Articular chondrocyte of knee joint (primary cell): ENCODE data around the gene MUCL3. TPM values are rescaled to one million over a fixed set of nuclear protein-coding genes. Genes with fewer than 3 reads are reported as not detected.

Source experiments
- small RNA-seq: library from RNA; depleted of rRNA; stranded (forward); fragments of <200 nt; gene quantifications from one replicate; pipeline ENCODE3, GENCODE V24; 2012
- total RNA-seq: library from RNA; depleted of rRNA; stranded (reverse); fragments of >200 nt; gene quantifications from 2 replicates; pipeline ENCODE4 v1.2.3, GENCODE V29; 2012

The MUCL3 gene, protein sequence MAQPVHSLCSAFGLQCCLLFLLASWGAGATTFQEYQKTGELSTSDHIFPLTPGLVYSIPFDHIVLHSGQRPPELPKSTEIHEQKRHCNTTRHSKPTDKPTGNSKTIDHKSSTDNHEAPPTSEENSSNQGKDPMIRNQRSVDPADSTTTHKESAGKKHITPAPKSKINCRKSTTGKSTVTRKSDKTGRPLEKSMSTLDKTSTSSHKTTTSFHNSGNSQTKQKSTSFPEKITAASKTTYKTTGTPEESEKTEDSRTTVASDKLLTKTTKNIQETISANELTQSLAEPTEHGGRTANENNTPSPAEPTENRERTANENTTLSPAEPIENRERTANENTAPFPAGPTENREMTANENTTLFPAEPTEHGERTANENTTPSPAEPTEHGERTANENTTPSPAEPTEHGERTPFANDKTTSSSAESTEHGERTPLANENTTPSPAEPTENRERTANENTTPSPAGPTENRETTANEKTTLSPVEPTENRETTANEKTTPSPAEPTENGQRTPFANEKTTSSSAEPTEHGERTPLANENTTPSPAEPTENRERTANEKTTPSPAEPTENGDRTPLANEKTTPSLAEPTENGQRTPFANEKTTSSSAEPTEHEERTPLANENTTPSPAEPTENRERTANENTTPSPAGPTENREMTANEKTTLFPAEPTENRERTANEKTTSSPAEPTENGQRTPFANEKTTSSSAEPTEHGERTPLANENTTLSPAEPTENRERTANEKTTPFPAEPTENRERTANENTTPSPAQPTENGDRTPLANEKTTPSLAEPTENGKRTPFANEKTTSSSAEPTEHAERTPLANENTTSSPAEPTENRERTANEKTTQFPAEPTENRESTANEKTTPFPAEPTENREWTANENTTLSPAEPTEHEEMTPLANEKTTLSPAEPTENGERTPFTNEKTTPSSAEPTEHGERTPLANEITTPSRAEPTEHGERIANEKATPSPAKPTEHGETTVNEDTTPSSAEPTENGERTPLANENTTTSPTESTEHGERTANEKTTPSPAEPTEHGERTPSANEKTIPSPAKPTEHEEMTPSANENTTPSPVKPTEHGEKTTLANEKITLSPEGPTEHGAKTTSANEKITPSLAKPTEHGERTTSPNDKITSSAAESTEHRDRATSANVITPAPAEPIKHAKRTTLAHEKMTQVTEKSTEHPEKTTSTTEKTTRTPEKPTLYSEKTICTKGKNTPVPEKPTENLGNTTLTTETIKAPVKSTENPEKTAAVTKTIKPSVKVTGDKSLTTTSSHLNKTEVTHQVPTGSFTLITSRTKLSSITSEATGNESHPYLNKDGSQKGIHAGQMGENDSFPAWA (N-terminal part only)
- total RNA-seq: not detected in 2 replicates

DNA sequence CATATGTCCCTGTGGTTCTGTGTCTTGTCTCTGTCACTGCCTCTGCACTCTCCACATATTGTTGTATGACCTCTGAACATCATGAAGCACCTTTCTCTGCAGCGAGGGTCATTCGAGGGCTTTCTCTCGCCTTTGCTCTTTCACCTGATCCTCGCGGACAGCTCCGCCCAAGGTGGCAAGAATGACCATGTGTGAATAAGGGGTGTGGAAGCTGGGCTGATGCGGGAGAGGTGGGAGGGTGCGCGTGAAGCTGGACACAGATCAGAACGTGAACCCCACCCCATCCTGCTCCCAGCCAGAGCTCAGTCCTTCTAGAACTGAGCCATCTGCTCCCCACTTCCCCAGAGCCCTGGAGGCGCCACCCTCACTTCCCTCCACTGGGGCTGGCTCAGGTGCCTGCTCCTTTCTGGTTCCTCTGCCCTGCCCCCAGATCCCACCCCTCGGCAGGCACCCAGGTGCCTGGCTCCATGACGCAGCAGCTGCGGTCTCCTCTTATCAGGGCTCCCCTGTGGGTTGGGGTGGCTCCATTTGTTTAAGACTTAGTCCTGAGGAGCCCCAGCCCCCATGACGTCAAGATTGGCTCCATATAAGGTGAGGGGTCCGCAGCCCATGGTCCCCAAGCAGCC lies at the start of gene MUCL3:
MUCL3 (plus strand) TSS at position 613 of the 626 bp plus-strand sequence. CDS start 27 bp downstream, outside the sequence.

DNA sequence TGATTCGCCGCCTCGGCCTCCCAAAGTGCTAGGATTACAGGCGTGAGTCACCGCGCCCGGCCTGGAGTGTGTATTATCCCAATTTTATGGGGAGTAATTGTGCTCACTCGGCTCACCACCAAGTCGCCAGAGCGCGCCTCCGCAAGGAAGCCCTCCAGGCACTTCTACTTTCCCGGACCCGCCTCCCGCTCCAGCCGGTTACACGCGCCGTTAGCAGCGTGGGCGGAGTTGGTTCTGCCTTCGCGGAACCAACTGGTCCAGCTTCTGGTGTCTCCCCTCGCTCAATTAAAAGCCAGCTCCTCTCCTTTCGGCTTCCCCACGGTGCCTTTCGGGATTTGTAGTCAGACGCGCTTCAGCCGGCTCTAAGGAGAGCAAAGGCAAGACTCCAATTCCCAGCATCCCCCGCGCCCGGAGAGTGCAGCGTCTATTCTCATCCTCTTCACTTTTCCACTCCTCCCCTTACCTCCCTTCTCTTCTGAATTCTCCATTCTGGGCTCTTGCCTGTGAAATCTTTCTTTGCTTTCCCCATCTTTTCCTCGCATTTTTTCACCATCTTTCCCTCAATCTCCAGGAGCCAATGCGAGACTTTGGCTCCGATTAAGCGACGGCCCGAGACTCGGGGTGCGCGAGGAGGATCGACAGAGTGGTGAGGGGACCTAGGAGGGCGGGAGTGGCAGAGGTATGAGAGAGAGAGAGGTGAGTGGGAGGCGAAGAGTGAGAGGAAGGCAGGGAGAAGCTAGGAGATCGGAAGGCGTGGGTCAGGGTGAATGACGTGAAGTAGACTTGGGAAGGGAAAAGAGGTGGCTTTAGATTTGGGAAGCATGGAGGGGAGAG lies 32.8 kb upstream of the MUCL3 start, which contains the start of gene GTF2H4:
GTF2H4 (plus strand) TSS at position 450 of the 834 bp plus-strand sequence.

DNA sequence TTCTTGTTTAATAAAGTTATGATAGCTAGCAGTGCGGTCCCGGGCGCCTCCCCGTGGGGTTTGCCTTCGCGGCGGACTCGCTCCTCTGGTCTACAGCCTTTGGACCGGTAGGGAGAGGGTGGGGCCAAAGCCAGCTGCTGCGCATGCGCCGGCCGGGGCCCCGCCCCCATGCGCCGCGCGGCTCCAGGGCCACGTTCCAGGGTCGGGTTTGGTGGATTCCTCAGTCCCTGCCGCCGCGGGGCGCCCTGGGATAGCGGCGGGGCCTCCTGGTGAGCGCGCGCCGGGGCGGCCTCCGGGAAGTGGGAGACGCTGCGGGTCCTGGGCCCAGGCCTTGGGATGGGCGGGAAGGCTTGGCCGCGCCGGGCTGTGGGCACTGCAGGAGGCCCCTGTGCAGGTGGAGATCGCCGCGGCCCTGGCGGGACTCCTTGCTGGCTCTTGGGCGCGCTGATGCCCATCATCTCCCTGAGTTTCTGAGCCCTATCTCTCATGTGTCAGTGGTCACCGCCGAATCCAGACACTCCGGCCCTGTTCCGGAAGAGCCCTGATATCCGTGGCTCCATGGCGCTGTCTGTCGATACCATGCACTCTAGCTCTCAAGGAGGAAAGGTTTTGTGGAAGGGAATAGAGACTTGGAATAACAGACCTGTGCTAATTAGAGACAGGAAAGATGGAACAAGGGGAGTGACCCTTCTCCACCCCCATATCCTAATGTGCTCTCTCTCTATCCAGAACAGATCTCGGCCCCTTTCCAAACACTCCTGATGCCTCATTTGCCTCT lies 26.5 kb upstream of the MUCL3 start, which contains the start of gene VARS2:
VARS2 (plus strand) TSS at position 163 of the 778 bp plus-strand sequence; CDS start at position 762, 599 bp downstream.

DNA sequence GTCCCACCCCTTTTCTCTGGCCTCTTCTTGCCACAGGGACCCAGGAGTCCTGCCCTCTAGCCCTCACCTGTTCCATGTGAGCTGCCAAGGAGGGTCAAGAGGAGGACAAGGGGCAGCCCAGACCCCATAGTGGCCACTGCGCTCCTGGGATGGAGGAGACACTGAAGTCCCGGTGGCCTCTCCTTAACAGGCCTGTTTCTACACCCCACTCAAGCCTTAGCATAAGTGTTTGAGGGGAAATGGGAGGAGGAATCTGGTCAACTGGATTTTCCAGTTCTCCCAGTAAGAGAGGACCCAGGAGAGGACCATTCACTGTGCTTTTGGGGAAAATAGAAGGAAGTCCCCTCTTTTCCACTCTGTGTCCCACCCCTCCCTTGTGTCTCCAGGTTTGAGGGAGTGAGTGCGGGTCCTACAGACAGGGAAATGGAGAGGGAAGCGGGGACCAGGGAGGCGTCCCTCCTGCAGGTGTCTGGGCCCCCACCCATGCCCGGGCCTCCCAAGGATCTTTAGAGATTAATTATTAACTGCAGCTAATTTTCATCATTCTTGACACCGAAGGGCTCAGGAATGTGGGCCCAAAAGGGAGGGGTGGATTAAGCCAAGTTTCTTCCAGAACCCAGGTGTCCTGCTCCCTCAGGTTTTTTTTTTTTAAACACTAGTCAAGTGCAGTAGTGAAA lies 8.7 kb upstream of the MUCL3 start, which contains the start of gene SFTA2:
SFTA2 (minus strand) TSS at position 202 of the 677 bp plus-strand sequence; CDS start at position 128, 74 bp downstream.

DNA sequence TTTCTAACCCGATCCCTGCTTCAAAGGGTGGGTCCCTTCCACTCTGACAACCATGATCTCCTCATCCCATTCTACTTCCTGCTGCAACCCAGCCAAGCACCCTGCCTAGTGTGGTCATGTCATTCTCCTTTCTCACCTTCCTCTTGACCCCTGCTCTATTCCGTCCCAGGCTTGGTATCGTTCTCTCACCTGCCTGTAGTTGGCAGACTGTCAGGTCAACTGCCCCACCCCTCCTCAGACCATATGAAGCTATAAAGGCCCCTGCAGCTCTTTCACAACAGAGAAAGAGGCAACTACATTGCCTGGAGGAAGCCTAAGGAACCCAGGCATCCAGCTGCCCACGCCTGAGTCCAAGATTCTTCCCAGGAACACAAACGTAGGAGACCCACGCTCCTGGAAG lies 42.7 kb downstream of the MUCL3 start, which contains the start of gene MUC21:
MUC21 (plus strand) TSS at position 280 of the 400 bp plus-strand sequence. CDS start 241 bp downstream, outside the sequence.

Small RNA genes within 50 kb of the gene (small RNA-seq; reads per million reads assigned to genes)
- not detected for gene RF00019

Other genes starting within 250 kb of the MUCL3 start
- 3.5 and 4.4 TPM in 2 replicates for gene NRM, start 250.0 kb upstream of the MUCL3 start, total RNA-seq
- 6.8 and 8.4 TPM in 2 replicates for gene MDC1, start 223.7 kb upstream of the MUCL3 start, total RNA-seq
- gene TUBB, start 220.6 kb upstream of the MUCL3 start, total RNA-seq: 566 and 592 TPM in 2 replicates
- gene FLOT1, start 198.3 kb upstream of the MUCL3 start, total RNA-seq: 90.3 and 99.3 TPM in 2 replicates
- 17.0 and 54.6 TPM in 2 replicates for gene IER3, start 196.4 kb upstream of the MUCL3 start, total RNA-seq
- 16.7 and 22.2 TPM in 2 replicates for gene DDR1, start 56.5 kb upstream of the MUCL3 start, total RNA-seq
- 12.3 and 16.5 TPM in 2 replicates for gene GTF2H4, start 32.8 kb upstream of the MUCL3 start, total RNA-seq
- gene VARS2, start 26.7 kb upstream of the MUCL3 start, total RNA-seq: 10.8 and 14.5 TPM in 2 replicates
- not detected in 2 replicates for gene SFTA2, start 8.8 kb upstream of the MUCL3 start, total RNA-seq
- not detected in 2 replicates for gene MUC21, start 42.7 kb downstream of the MUCL3 start, total RNA-seq
- gene MUC22, start 69.5 kb downstream of the MUCL3 start, total RNA-seq: not detected in 2 replicates
- gene C6orf15, start 171.6 kb downstream of the MUCL3 start, total RNA-seq: not detected in 2 replicates
- 3.0 and 3.1 TPM in 2 replicates for gene PSORS1C1, start 173.8 kb downstream of the MUCL3 start, total RNA-seq
- not detected in 2 replicates for gene CDSN, start 179.5 kb downstream of the MUCL3 start, total RNA-seq
- not detected in 2 replicates for gene PSORS1C2, start 198.1 kb downstream of the MUCL3 start, total RNA-seq
- 12.7 and 14.5 TPM in 2 replicates for gene CCHCR1, start 216.8 kb downstream of the MUCL3 start, total RNA-seq
- gene TCF19, start 217.6 kb downstream of the MUCL3 start, total RNA-seq: 8.5 and 10.8 TPM in 2 replicates
- 0.65 and 0.97 TPM in 2 replicates for gene POU5F1, start 229.7 kb downstream of the MUCL3 start, total RNA-seq